HPDE6-E6E7 (cell line): ENCODE measurements around the gene SIL1.

Experiments
- DNase-seq: peaks from one replicate; pipeline ENCODE4 v3.0.0; 2011; ENCODE audit warnings: missing footprints; ENCODE audit errors: extremely low spot score

SIL1 gene

GRCh38 chr5:138943599-138944173, 254.5 kb downstream of the SIL1 start:
- no peak for DNase-seq

GRCh38 chr5:138942861-138943260, 255.3 kb downstream of the SIL1 start:
- no peak for DNase-seq

- no peak for DNase-seq
Measured at GRCh38 chr5:138942066-138942465, 256.1 kb downstream of the SIL1 start.

- no peak for DNase-seq
Measured at GRCh38 chr5:138938526-138938925, 259.6 kb downstream of the SIL1 start.

- no peak for DNase-seq
Measured at GRCh38 chr5:138937392-138938387, 260.5 kb downstream of the SIL1 start.

GRCh38 chr5:138936968-138937345, 261.2 kb downstream of the SIL1 start:
- no peak for DNase-seq

GRCh38 chr5:138936225-138936967, 261.8 kb downstream of the SIL1 start:
- no peak for DNase-seq

- DNase-seq = no peak
Measured at GRCh38 chr5:138935466-138935865, 262.7 kb downstream of the SIL1 start.

GRCh38 chr5:138934971-138935370, 263.2 kb downstream of the SIL1 start:
- no peak for DNase-seq

GRCh38 chr5:138933522-138934290, 264.5 kb downstream of the SIL1 start:
- DNase-seq = no peak

GRCh38 chr5:138932171-138932810, 265.9 kb downstream of the SIL1 start:
- no peak for DNase-seq

- no peak for DNase-seq
Measured at GRCh38 chr5:138930371-138931097, 267.6 kb downstream of the SIL1 start.

- no peak for DNase-seq
Measured at GRCh38 chr5:138929571-138929955, 268.6 kb downstream of the SIL1 start.

- DNase-seq = no peak
Measured at GRCh38 chr5:138927979-138928378, 270.2 kb downstream of the SIL1 start.

- DNase-seq = no peak
Measured at GRCh38 chr5:138927544-138927943, 270.6 kb downstream of the SIL1 start.

GRCh38 chr5:138926688-138927448, 271.3 kb downstream of the SIL1 start:
- no peak for DNase-seq

- no peak for DNase-seq
Measured at GRCh38 chr5:138926257-138926656, 271.9 kb downstream of the SIL1 start.

- DNase-seq = no peak
Measured at GRCh38 chr5:138925090-138925635, 273.0 kb downstream of the SIL1 start.

- no peak for DNase-seq
Measured at GRCh38 chr5:138922494-138922893, 275.7 kb downstream of the SIL1 start.
